GM12872 (cell line): ENCODE data around the gene ATOH8.

Experiments
- TF ChIP-seq, protein P1 (sequence below): IDR thresholded peaks from 3 replicates; pipeline ENCODE4 v1.5.1; 2011; ENCODE audit warnings: low read depth, mild to moderate bottlenecking, low read length, moderate library complexity; ENCODE audit not compliant: insufficient read depth

The ATOH8 gene

DNA sequence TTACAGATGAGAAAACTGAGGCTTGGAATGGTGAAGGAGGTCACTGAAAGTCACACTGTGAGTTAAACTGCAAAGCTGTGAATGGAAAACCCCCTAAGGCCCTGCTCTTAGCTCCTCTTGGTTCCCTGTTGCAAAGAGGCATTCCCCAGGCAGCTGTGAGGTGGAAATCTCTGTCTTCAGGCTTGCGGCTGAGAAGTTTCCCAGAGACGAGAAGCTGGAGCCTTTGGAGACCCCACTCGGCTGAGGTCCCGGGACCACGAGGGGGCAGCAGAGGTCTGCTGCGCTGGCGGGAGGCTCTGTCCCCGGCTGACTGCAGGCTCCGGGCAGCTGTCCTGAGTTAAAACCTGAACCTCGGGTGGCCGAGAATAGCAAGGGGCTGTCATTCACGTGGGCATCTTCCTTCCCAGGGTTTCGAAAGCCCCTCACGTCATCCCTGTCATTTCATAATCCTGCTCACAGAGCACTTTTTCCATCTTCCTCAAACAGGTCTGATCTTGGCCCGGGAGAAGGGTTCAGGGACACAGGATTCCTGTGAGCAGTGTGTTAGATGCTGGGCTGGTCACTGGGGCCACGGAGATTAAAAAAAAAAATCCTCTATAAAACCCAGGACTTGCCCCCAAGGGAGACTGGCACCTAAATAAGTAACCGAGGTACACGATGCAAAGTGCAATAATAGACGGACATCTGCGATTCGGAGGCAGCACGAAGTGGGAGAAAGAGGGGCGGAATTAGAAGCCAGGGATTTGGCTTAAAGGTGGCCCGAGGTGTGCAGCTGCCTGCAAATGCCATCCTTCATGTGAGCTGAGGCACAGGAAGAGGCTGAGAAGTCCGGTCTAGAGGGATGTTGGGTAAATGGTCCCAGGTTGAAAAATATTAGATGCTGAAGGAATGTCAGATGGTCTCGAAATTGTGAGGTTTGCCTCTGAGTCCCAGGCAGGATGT lies 24.6 kb upstream of the ATOH8 start:
- TF ChIP-seq, protein P1, sequence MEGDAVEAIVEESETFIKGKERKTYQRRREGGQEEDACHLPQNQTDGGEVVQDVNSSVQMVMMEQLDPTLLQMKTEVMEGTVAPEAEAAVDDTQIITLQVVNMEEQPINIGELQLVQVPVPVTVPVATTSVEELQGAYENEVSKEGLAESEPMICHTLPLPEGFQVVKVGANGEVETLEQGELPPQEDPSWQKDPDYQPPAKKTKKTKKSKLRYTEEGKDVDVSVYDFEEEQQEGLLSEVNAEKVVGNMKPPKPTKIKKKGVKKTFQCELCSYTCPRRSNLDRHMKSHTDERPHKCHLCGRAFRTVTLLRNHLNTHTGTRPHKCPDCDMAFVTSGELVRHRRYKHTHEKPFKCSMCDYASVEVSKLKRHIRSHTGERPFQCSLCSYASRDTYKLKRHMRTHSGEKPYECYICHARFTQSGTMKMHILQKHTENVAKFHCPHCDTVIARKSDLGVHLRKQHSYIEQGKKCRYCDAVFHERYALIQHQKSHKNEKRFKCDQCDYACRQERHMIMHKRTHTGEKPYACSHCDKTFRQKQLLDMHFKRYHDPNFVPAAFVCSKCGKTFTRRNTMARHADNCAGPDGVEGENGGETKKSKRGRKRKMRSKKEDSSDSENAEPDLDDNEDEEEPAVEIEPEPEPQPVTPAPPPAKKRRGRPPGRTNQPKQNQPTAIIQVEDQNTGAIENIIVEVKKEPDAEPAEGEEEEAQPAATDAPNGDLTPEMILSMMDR, result peak; percentile 98

- TF ChIP-seq, protein P1, result no peak
Measured at GRCh38 chr2:85729825-85730510, 23.8 kb upstream of the ATOH8 start.

- TF ChIP-seq, protein P1, result no peak
Measured at GRCh38 chr2:85730686-85731230, 23.0 kb upstream of the ATOH8 start.

DNA sequence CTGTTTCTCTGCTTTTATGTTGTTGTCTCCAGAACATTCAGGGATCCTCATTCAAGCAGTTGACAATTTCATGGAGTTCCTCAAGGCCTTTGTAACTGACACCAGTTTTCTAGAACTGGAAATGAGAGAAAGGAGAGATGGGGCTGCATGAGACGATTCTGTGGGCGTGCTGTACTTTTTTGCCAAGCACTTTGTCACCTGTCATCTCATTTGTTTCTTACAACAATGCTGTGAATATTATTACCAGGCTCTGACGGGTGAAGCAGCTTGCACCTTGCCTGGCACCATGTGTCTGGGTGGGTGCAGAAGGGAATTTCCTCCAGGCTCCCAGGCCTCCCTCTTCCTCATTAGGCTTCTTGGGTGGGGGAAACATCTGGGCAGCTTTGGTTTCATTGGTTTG lies 22.2 kb upstream of the ATOH8 start:
- TF ChIP-seq, protein P1, result no peak

DNA sequence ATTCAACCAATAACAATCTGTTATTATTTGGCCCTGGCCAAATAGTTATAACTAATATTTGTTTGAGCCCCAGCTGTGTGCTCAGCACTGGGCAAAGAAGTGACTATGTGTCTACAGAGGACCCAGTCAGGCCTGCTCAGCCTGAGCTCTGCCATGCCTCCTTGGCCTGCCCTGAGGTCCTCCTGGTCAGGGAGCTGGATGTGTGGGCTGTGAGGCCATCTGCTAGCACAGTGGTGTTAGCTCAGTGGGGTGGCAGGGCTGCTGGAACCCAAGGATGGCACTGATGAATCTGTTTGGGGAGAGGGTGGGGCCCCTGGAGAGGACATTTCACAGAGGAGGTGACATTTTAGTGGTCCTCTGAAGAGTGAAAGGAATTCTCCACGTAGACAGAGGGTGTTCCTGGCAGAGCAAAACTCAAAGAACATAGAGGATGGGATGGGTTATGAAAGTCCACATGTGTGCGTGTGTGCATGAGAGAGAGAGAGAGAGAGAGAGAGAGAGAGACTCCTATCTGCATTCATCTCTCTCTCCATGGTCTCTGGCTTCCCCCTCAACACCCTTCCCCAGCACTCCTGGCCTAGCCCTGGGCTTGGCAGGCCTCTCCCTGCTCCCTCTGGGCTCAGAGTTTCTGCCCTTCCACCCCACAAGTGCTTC lies 21.2 kb upstream of the ATOH8 start:
- TF ChIP-seq, protein P1, result no peak

DNA sequence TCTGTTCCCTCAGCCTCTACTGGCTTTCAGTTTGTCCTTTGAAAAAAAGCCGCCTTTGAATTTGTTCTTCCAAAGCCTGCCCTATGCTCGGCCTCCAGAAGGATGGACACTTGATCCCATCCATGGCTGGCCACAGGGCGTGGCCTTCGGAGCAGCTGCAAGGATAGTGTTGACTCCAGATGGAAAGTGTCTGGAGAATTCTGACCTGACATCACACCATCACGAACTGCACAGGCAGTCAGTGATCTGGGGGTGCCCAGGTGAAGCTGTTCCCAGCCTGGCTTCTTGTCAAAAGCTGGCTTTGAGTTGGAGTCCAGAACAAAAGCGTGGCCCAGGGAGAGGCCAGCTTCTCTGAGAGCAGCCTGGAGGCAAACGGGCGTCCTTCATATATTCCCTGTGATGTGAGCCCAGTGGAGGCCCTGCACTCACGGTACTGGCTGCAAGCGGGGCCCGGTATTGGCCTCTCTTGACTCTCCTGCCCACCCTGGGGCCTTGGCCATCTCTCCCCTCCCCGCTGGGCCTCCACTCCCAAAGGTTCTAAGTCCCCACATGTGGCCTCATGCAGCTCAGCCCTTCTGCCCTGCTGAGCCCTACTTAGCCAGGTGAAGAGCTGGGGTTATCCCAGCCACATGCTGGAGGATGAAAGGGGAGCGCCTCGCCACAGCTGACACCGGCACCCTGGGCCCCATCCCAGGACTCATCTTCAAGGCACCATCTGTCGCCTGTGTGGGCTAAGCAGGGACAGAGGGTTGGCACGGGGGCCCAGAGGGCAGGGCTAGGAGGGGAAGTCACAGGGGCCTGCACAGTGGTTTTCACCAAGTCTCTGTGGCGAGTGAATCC lies 20.4 kb upstream of the ATOH8 start:
- TF ChIP-seq, protein P1, result no peak
